Memory B cell (primary cell): ENCODE results near the gene KIF14.

ENCODE experiments used
- ATAC-seq: fragments of 150-1000 bp; cut with Tn5 transposase; 2 replicates; pipeline ENCODE4 v1.10.0; 2021; ENCODE audit warnings: low read depth, mild to moderate bottlenecking, moderate library complexity
- DNase-seq, 2 donors: peaks; one replicate each; pipeline ENCODE4 v3.0.0; 2022; ENCODE audit warnings: low spot score in 2 of 2
- H3K27ac Mint-ChIP-seq: one replicate; pipeline ENCODE4 v1.8.0; 2022; ENCODE audit warnings: mild to moderate bottlenecking, moderate library complexity, mixed read lengths
- H3K27me3 Mint-ChIP-seq: one replicate; pipeline ENCODE4 v1.8.0; 2022; ENCODE audit warnings: mixed read lengths
- H3K36me3 Mint-ChIP-seq: one replicate; pipeline ENCODE4 v1.8.0; 2022; ENCODE audit warnings: mild to moderate bottlenecking, mixed read lengths
- H3K4me1 Mint-ChIP-seq: one replicate; pipeline ENCODE4 v1.8.0; 2022; ENCODE audit warnings: mixed read lengths
- H3K4me3 Mint-ChIP-seq: one replicate; pipeline ENCODE4 v1.8.0; 2022; ENCODE audit warnings: mild to moderate bottlenecking, moderate library complexity, mixed read lengths
- H3K9me3 Mint-ChIP-seq: one replicate; pipeline ENCODE4 v1.8.0; 2022; ENCODE audit warnings: mixed read lengths

Gene KIF14

GRCh38 chr1:200510228-200510623 lies 110.3 kb downstream of the KIF14 start:
- ATAC-seq (peak; percentile 80), DNase-seq (peak; percentile 65 to 68)
- no peak overlapping the region for H3K4me3 Mint-ChIP-seq
- H3K27ac Mint-ChIP-seq = no peak overlapping the region
- no peaks in the 10 kb centered on the region for H3K36me3 Mint-ChIP-seq
- H3K9me3 Mint-ChIP-seq = no peaks in the 10 kb centered on the region
- H3K4me1 Mint-ChIP-seq = no peaks in the 10 kb centered on the region
- peaks cover 7% of the 10 kb centered on the region for H3K27me3 Mint-ChIP-seq

GRCh38 chr1:200506471-200506870 lies 114.1 kb downstream of the KIF14 start:
- Mint-ChIP-seq H3K4me3 (no peak overlapping the region), H3K36me3 (no peaks in the 10 kb centered on the region), H3K27ac (no peak overlapping the region), H3K9me3 (peaks cover 1% of the 10 kb centered on the region), H3K27me3 (peaks cover 10% of the 10 kb centered on the region), H3K4me1 (no peaks in the 10 kb centered on the region)
- ATAC-seq (no peak), DNase-seq (no peak)

- Mint-ChIP-seq H3K4me3 (no peak overlapping the region), H3K27me3 (peaks cover 7% of the 10 kb centered on the region), H3K4me1 (no peaks in the 10 kb centered on the region), H3K27ac (no peak overlapping the region), H3K9me3 (peaks cover 1% of the 10 kb centered on the region), H3K36me3 (no peaks in the 10 kb centered on the region)
- no peak for ATAC-seq
- DNase-seq = no peak
These were observed 115.3 kb downstream of the KIF14 start for GRCh38 chr1:200505257-200505656.
